Neural cell (in vitro differentiated cells): ENCODE data around the gene INPP4B. TPM values are rescaled to one million over a fixed set of nuclear protein-coding genes. Genes with fewer than 3 reads are reported as not detected.

Experiments
- H2AFZ ChIP-seq: fragments of 200-600, 300-800 bp; sonication (generic), shearing (Covaris generic); 2 replicates; pipeline ENCODE4 v1.6.0; 2014; ENCODE audit warnings: low read depth, mild to moderate bottlenecking, antibody characterized with exemption, low read length, moderate library complexity
- H3F3A ChIP-seq: fragments of 200-600 bp; shearing (Covaris generic); 2 replicates; pipeline ENCODE4 v1.6.1; 2016; ENCODE audit warnings: mild to moderate bottlenecking, moderate library complexity, mixed read lengths, antibody characterized with exemption, low read length; ENCODE audit not compliant: insufficient read depth, poor library complexity, severe bottlenecking
- H3K27ac ChIP-seq: fragments of 200-600, 300-800 bp; sonication (generic), shearing (Covaris generic); 2 replicates; pipeline ENCODE4 v1.5.1; 2014; ENCODE audit warnings: mild to moderate bottlenecking, low read length, moderate library complexity
- H3K27me3 ChIP-seq: fragments of 300-800, 200-600 bp; sonication (generic), shearing (Covaris generic); 2 replicates; pipeline ENCODE4 v1.6.0; 2014; ENCODE audit warnings: mild to moderate bottlenecking, low read depth, low read length, moderate library complexity; ENCODE audit not compliant: insufficient read depth
- H3K36me3 ChIP-seq: fragments of 300-800, 200-600 bp; sonication (generic), shearing (Covaris generic); 2 replicates; pipeline ENCODE4 v1.5.1; 2014; ENCODE audit warnings: mild to moderate bottlenecking, antibody characterized with exemption, low read length, moderate library complexity; ENCODE audit not compliant: insufficient read depth
- H3K4me2 ChIP-seq: fragments of 300-800, 200-600 bp; sonication (generic), shearing (Covaris generic); 2 replicates; pipeline ENCODE4 v1.6.0; 2014; ENCODE audit warnings: mild to moderate bottlenecking, low read length
- H3K4me3 ChIP-seq: fragments of 300-800, 200-600 bp; sonication (generic), shearing (Covaris generic); 2 replicates; pipeline ENCODE4 v1.5.1; 2014; ENCODE audit warnings: mild to moderate bottlenecking, low read length, moderate library complexity
- H3K79me2 ChIP-seq: fragments of 200-600 bp; shearing (Covaris generic); replicated peaks from 2 replicates; pipeline ENCODE4 v1.6.0; 2014; ENCODE audit warnings: mild to moderate bottlenecking, low read length, moderate library complexity; ENCODE audit not compliant: insufficient read depth
- H3K9ac ChIP-seq: fragments of 300-800, 200-600 bp; sonication (generic), shearing (Covaris generic); 2 replicates; pipeline ENCODE4 v1.6.1; 2016; ENCODE audit warnings: mild to moderate bottlenecking, low read length, mixed read lengths
- H3K9me2 ChIP-seq: fragments of 200-600 bp; shearing (Covaris generic); 2 replicates; pipeline ENCODE4 v1.6.1; 2016; ENCODE audit warnings: mild to moderate bottlenecking, low read length, mixed read lengths; ENCODE audit not compliant: insufficient read depth
- H3K9me3 ChIP-seq: fragments of 200-600, 300-800 bp; sonication (generic), shearing (Covaris generic); 2 replicates; pipeline ENCODE4 v1.6.1; 2016; ENCODE audit warnings: mild to moderate bottlenecking, mixed run types, low read length, moderate library complexity, mixed read lengths
- H4K20me1 ChIP-seq: fragments of 200-600 bp; shearing (Covaris generic); 2 replicates; pipeline ENCODE4 v1.6.1; 2016; ENCODE audit warnings: mild to moderate bottlenecking, mixed run types; ENCODE audit not compliant: insufficient read depth
- EP300 ChIP-seq: fragments of 450-650 bp; conservative IDR thresholded peaks from 2 replicates; pipeline ENCODE4 v1.6.1; 2014; ENCODE audit warnings: antibody characterized with exemption, mild to moderate bottlenecking, moderate library complexity; ENCODE audit not compliant: poor library complexity, severe bottlenecking
- POLR2AphosphoS5 ChIP-seq: IDR thresholded peaks from 2 replicates; pipeline ENCODE4 v1.6.1; 2012
- RAD21 ChIP-seq: fragments of 450-650 bp; conservative IDR thresholded peaks from 2 replicates; pipeline ENCODE4 v1.6.1; 2014; ENCODE audit warnings: antibody characterized with exemption, mild to moderate bottlenecking, moderate library complexity
- SMC3 ChIP-seq: fragments of 450-650 bp; conservative IDR thresholded peaks from 2 replicates; pipeline ENCODE4 v1.6.1; 2014; ENCODE audit warnings: antibody characterized with exemption, mild to moderate bottlenecking, moderate library complexity; ENCODE audit not compliant: poor library complexity
- TAF1 ChIP-seq: IDR thresholded peaks from 2 replicates; pipeline ENCODE4 v1.6.1; 2012; ENCODE audit warnings: low read depth
- polyA plus RNA-seq: library from polyadenylated mRNA; depleted of rRNA; stranded (reverse); fragments of >200 nt; gene quantifications from 2 replicates; pipeline ENCODE4 v1.2.3, GENCODE V29; 2014
- TF ChIP-seq, protein P1 (sequence below): IDR thresholded peaks from 2 replicates; pipeline ENCODE4 v1.6.1; 2012; ENCODE audit warnings: borderline replicate concordance
- TF ChIP-seq, protein P2 (sequence below): fragments of 450-650 bp; IDR thresholded peaks from 2 replicates; pipeline ENCODE4 v1.5.1; 2014; ENCODE audit warnings: antibody characterized with exemption, mild to moderate bottlenecking, moderate library complexity; ENCODE audit not compliant: poor library complexity, severe bottlenecking

The INPP4B gene
- polyA plus RNA-seq, 1 donor from 2014 or later, result 0.30 TPM

DNA sequence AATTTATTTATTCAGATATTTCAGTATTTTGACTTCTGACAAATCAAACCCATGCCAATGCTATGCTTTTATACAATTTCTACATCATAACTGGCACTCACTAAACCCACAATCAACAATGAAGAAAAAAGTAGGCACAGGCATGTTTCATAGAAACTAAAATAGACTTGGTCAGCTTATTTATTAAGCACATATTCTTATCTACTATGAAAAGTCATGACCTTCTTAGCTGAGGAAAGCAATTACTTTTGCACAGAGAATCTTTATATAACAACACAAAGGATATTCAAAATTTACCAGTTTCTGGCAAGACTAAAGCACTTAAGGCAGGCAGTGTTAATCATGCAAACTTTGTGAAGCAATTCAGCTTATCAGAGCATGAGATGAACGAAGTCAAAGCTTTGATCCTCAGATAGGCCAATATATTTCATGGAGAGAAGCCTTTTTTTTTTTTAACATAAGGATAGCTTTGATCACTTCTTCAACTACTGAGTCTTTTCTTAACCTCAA, 490.6 kb downstream of the INPP4B start:
- Histone ChIP-seq H3K27me3 (no peaks in the 10 kb centered on the region), H3K4me2 (no peak overlapping the region), H3K36me3 (no peaks in the 10 kb centered on the region), H3K9me3 (no peaks in the 10 kb centered on the region), H4K20me1 (no peaks in the 10 kb centered on the region), H3K79me2 (no peaks in the 10 kb centered on the region), H3K4me3 (no peak overlapping the region), H3K9me2 (no peaks in the 10 kb centered on the region), H3K27ac (no peak overlapping the region), H3F3A (no peaks in the 10 kb centered on the region), H2AFZ (no peak overlapping the region), H3K9ac (no peak overlapping the region)
- TF ChIP-seq, protein P1, sequence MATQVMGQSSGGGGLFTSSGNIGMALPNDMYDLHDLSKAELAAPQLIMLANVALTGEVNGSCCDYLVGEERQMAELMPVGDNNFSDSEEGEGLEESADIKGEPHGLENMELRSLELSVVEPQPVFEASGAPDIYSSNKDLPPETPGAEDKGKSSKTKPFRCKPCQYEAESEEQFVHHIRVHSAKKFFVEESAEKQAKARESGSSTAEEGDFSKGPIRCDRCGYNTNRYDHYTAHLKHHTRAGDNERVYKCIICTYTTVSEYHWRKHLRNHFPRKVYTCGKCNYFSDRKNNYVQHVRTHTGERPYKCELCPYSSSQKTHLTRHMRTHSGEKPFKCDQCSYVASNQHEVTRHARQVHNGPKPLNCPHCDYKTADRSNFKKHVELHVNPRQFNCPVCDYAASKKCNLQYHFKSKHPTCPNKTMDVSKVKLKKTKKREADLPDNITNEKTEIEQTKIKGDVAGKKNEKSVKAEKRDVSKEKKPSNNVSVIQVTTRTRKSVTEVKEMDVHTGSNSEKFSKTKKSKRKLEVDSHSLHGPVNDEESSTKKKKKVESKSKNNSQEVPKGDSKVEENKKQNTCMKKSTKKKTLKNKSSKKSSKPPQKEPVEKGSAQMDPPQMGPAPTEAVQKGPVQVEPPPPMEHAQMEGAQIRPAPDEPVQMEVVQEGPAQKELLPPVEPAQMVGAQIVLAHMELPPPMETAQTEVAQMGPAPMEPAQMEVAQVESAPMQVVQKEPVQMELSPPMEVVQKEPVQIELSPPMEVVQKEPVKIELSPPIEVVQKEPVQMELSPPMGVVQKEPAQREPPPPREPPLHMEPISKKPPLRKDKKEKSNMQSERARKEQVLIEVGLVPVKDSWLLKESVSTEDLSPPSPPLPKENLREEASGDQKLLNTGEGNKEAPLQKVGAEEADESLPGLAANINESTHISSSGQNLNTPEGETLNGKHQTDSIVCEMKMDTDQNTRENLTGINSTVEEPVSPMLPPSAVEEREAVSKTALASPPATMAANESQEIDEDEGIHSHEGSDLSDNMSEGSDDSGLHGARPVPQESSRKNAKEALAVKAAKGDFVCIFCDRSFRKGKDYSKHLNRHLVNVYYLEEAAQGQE, result no peak
- TF ChIP-seq POLR2AphosphoS5, result no peak

DNA sequence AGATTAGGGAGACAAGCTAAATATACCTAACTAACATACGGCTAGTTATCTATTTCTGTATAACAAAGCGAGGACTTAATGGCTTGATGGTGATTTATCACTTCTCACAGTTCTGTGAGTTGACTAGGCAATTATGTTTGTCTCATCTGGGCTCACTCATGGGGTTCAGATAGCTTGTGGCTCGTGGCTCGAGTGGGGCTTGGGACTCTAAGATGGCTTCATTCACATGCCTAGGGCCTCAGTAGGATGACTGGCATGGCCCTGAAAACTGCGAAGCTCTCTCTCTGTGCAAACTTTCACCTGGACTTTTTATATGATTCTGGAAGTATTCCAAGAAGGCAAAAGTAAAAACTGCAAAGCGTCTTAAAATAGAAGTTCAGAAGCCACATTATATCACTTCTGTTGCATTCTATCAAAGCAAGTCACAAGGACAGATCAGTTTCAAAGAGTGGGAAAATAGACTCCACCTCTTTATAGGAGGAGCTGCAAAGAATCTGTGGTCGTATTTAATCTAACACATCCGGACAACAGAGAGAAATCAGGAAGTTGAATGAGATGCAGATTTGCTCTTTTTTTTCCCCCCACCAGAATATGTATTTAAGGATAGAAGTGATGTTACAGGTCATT, 491.2 kb downstream of the INPP4B start:
- H3K27ac ChIP-seq, result no peak overlapping the region
- no peaks in the 10 kb centered on the region for H4K20me1 ChIP-seq
- H3K9me3 ChIP-seq, result no peaks in the 10 kb centered on the region
- H2AFZ ChIP-seq, result no peak overlapping the region
- no peaks in the 10 kb centered on the region for H3K79me2 ChIP-seq
- H3F3A ChIP-seq, result no peaks in the 10 kb centered on the region
- H3K36me3 ChIP-seq, result no peaks in the 10 kb centered on the region
- no peak overlapping the region for H3K9ac ChIP-seq
- TF ChIP-seq TAF1 (no peak), RAD21 (no peak), SMC3 (no peak), EP300 (no peak)
- TF ChIP-seq, protein P2, sequence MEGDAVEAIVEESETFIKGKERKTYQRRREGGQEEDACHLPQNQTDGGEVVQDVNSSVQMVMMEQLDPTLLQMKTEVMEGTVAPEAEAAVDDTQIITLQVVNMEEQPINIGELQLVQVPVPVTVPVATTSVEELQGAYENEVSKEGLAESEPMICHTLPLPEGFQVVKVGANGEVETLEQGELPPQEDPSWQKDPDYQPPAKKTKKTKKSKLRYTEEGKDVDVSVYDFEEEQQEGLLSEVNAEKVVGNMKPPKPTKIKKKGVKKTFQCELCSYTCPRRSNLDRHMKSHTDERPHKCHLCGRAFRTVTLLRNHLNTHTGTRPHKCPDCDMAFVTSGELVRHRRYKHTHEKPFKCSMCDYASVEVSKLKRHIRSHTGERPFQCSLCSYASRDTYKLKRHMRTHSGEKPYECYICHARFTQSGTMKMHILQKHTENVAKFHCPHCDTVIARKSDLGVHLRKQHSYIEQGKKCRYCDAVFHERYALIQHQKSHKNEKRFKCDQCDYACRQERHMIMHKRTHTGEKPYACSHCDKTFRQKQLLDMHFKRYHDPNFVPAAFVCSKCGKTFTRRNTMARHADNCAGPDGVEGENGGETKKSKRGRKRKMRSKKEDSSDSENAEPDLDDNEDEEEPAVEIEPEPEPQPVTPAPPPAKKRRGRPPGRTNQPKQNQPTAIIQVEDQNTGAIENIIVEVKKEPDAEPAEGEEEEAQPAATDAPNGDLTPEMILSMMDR, result no peak
- TF ChIP-seq, protein P1, result no peak
- H3K9me2 ChIP-seq, result no peaks in the 10 kb centered on the region
- no peaks in the 10 kb centered on the region for H3K27me3 ChIP-seq
- no peak overlapping the region for H3K4me2 ChIP-seq
- no peak overlapping the region for H3K4me3 ChIP-seq
